GM18505 (cell line): ENCODE results near the gene NRG2.

Experiments used
- ATAC-seq: cut with Tn5 transposase; IDR thresholded peaks from one replicate; pipeline ENCODE4 v1.9.1; 2021; ENCODE audit not compliant: unreplicated experiment
- POLR2A ChIP-seq: IDR thresholded peaks from 4 replicates; pipeline ENCODE4 v1.6.1; 2011; ENCODE audit warnings: borderline replicate concordance; ENCODE audit not compliant: insufficient read depth, insufficient read length; ENCODE audit errors: extremely low read depth

The NRG2 gene

DNA sequence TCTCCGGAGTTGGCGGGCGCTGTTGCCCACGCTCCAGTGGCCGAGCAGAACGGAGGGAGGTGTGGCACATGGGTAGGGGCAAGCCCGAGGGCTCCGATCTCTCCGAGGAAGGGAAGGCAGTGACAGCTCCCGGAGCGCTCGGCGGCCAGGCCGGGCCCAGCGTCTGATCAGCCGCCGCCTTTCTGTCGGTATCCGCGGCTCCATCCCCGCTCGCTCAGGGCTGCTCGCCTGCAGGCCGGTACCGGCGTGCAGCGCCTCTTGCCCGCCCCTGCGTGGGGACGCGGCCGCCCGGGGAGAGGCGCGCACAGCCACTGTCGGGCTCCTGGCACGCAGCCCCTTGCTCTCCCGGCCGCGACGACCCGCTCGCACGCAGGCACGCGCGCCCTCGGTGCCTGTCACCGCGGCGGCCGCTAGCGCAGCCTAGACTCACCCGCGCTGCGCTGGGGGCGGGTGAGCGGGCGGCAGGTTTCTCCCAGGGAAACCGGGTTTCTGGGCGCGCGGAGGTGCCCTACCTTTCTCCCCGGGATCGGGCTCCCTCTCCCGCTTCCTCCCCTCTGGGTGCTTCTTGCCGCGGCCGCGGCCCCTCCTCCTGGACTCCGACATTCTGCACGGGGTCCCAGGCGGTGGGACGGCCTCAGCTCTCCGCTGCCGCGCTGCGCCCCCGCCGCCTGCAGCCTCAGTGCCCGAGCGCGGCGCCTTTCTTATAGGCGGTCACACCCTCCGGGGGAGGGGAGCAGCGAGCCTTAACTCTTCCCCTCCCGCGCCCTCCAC lies 139.1 kb downstream of the NRG2 start:
- peak; percentile 60 for ATAC-seq
- no peak for TF ChIP-seq POLR2A

DNA sequence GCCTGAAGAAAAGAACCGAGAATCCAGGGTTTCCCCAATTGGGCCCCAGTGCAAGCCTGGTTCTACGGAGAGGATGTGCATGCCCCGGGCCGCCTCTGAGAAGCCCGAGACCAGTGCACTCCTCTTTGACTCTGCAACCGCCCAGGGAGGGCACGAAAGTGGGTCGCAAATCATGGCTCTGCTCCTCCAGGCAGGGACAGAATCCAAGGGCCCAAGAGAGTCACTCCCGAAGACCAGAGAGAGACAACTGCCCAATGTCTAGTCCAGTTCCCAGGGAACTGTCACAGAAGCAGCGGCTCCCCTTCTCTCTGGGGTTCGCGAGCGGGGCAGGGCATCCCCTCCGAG lies 139.7 kb downstream of the NRG2 start:
- TF ChIP-seq POLR2A = no peak
- ATAC-seq = no peak

DNA sequence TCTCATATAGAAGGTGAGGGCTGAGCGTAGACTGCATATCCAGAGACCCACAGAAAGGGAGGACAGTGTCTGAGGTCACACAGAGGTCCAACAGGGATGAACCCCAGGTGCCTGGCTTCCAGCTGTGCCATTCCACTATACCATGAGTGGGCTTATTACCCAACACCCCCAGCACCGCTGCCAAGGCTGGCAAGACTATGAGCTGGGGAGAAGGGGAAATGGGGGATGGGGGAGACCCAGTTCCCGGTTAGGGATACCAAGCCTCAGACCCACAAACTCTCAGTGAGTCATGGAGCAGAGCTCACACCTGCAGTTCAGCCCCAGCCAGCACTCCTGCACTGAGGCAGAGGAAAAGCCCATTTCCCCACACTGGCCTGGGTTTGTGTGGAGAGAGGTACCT lies 141.1 kb downstream of the NRG2 start:
- TF ChIP-seq POLR2A = no peak

DNA sequence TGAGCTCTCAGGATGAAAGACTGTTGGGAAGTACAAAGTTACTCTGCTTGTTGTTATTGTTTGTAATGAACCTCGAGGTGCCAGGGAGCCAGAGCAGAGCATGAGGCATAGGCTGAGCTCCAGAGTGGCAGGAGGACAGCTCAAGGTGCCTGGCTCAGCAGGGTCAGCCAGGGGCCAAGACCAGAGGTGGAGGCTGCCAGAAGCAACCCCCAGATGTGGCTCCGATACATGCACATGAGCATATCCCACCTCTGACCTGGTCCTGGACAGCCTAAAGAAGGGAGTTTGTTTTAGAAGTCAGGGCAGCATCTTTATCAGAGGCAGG lies 141.9 kb downstream of the NRG2 start:
- ATAC-seq = no peak
- no peak for TF ChIP-seq POLR2A

More for the DNA sequence above, 141.1 kb downstream of the NRG2 start:
- ATAC-seq = no peak

DNA sequence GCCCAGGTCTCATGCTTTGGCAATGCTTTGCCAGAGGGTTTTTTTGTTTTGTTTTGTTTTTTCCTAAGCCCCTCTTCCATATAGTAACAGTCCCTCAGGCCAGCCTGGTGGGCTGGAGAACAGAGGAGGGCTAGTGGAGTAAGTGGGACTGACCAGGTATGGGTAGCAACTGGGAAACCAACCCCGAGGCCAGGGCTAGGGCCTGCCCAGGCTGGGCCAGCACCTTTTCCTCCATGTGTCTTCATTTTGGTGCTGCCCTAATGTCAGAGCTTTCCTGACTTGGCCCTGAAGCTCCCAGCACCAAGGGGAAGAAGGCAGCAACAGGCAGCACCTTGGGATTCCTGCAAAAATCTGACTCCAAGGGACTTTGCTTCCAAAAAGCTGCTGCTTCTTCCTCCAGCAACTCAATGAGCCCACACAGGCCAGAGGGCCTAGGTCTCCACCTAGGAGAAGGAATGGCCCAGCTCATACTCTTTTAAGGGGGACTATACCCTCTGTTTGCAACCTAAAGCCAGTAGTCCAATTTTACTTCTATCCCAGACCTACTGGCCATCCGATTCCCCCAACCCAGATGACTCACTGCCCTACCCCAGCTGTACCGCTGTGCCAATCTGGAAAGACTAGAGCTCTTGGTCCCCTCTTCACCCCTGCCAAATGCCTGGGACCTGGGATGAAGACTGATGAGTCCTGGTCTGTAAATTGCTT lies 142.4 kb downstream of the NRG2 start:
- no peak for TF ChIP-seq POLR2A
- no peak for ATAC-seq

DNA sequence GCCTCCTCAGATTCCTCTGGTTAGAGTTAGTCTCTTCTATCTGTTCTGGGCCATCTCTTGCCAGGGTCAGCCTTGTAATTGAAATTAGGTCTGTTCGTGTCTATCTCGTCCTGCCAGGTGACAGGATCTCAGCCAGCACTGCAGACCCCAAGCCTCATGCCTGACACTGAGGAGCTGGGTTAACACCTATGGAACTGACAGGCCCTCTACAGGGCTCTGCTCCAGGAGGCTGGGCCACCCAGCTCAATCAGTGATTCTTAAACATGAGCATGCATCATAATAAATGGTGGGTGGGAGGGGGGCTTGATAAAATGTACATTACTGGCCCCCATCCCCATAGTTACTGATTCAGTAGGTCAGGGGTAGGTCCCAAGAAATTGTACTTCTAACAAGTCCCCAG lies 144.1 kb downstream of the NRG2 start:
- TF ChIP-seq POLR2A = no peak
- ATAC-seq = no peak

DNA sequence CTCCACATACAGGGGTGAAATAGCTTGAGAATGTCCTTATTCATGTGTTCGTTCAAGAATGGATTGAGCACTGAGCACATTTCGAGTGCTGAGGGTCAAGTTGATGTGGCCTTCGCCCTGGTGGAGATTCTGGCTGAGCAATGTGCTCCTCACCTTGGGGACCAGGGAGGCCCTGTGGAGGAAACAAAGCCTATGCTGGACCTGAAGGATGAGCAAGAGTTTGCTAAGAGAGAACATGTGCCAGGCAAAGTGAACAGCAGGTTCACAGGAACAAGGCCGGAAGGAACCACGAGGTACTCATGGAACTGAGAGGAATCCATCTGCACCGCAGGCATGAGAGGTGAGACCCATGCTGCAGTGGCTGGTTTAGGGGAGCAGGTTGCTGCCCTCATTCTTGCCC lies 145.1 kb downstream of the NRG2 start:
- TF ChIP-seq POLR2A = no peak
- no peak for ATAC-seq

DNA sequence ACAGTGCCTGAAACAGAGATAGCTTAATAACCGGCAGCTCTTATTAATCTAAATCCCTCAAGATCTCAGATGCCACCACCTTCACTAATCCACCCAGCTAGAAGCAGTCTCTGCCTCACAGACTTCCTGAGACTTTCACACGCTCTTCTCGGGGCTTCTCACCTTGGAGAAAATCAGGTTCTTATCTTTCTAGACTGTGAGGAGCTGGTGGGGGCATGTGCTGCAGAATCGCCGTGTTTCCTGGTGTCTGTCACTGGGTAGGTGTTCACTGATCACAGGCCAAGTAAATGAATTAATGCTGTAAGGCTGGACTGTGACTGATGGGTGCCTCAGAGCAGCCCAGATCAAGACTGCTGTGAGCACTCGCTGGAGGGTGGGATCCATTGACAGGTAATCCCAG lies 145.8 kb downstream of the NRG2 start:
- no peak for ATAC-seq

DNA sequence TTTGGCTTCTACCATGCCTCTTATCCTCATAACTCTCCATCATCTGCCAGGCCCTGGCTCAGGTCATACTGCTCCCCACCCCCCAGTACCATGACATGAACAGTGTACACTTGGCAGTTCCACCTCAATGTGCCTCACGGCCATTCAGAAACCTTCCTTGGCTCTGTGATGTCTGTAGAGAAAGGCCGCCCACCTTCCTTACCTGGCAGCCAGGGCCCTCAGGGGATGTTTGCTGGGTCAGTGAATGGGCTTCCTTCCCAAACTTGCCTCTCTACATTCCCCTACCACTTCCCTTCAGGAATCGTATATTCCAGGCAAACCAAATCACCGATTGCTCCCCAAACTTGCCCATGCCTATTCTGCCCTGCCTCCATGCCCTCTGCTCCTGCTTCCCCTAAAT lies 146.4 kb downstream of the NRG2 start:
- no peak for ATAC-seq
- TF ChIP-seq POLR2A = no peak

More for the DNA sequence above, 145.8 kb downstream of the NRG2 start:
- no peak for TF ChIP-seq POLR2A

DNA sequence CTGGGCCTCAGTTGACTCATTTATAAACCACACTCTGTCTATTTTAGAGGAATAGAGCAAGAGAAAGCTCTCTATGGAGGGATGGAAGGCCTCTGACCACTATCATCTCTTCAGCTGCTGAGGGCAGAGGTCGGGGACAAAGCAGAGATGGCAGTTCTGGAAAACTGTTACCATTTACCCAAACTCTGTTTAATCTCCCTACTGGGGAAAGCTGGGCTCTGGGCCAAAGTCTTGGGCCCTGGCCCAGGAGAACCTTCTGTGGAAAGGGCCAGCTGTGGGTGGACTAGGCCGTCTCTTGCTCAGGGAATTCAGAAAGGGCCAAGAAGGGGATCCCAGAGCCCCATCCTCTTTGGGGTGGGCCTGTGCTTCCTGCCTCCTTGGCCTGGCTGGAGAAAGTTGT lies 147.5 kb downstream of the NRG2 start:
- TF ChIP-seq POLR2A = no peak

DNA sequence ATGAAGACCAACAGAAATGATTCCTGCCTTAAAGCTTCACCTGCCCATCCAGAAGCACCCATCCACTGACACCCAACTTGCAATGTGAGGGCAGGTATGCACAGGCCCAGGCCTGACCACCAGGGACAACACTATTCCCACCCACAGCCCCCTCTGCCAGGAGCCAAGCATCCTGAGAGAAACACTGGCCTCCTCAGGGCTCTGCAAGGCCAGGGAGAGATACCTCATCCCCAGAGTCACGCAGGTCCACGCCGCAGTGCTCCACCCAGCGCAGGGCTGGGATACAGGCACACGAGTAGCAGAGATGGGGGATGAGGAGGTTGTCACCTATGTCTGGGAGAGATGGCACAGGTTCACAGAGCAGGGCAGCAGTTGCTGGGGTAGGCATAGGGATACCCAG lies 148.1 kb downstream of the NRG2 start:
- TF ChIP-seq POLR2A = no peak
- no peak for ATAC-seq

More for the DNA sequence above, 147.5 kb downstream of the NRG2 start:
- no peak for ATAC-seq

DNA sequence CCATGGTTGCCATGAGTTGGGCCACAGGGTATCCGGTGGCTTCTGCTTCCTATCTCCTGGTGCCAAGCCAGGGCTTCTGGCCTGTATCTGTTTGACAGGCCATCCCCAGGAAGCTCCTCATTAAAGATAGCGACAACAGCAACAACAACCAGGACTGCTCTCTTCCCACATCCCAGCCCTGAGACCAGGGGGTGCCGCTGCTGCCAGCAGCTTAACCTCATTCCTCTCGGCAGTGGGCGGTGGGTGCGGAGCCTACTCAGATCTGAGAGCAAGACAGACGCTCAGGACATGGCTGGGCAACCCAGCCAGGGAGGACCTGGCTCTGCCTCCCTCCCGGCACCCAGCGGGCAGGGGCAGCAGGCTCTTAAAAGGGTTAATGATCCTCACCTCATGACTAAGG lies 149.2 kb downstream of the NRG2 start:
- ATAC-seq = no peak
- TF ChIP-seq POLR2A = no peak

DNA sequence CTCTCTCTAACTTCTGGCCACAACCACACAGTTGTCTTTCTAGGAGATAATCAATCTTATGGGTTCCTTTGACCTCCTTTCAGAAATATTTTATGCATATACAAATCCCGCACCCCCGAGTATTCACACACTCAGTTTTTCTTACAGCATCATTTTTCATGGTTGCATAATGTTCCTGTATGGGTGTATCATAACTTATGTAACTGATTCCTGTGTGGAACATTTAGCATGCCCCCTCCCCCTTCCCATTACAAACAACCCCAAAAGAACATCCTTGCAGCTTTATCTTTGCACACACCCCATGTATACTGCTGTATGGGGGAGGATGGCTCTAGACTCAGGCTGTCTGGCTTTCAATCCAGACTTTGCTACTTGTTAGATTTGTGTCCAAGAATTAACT lies 153.7 kb downstream of the NRG2 start:
- TF ChIP-seq POLR2A = no peak
- no peak for ATAC-seq

DNA sequence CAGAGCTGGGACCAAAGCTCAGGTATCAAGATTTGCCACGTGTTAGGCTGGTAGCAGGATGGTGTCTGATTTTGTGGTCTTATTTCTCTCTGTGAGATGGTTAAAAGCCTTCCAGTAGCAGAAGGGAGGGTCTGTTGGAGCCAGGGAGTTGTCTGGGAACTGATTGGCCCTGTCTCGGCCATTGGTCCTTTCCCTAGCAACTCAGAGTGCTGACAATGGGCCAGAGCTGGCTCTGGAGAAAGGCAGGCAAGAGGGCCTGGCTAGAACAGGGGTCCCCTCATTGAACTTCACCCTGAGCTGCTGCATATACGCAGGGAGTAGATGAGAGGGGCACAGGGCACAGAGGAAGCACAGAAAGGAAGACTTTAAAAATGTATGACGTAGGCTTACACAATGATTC lies 154.7 kb downstream of the NRG2 start:
- no peak for TF ChIP-seq POLR2A
- no peak for ATAC-seq
